ENCODE measurements around the gene TUBGCP6. TPM values are rescaled to one million over a fixed set of nuclear protein-coding genes. Genes with fewer than 3 reads are reported as not detected.

The TUBGCP6 gene
- total and polyA plus RNA-seq, 2 experiments from 2014 or later: 18.6 to 47.1 TPM

- TF ChIP-seq ZNF462 (CRISPR knock-in tag; IDR thresholded peaks at IDR 0.05): no peak
- TF ChIP-seq NANOG (IDR thresholded peaks at IDR 0.05; ENCODE audit: borderline replicate concordance): no peak
- TF ChIP-seq ZNF114 (CRISPR knock-in tag; IDR thresholded peaks at IDR 0.05): no peak
- TF ChIP-seq ETS1 (IDR thresholded peaks at IDR 0.05): no peak
Observed at GRCh38 chr22:50225200-50225969, 19.4 kb downstream of the TUBGCP6 start (continued).

- no peak overlapping the region for H3K27ac Mint-ChIP-seq
- Histone ChIP-seq H3K4me2 (no peak overlapping the region), H3K27ac (ENCODE audit: low read depth) (no peak overlapping the region), H3F3A (replicated peaks; ENCODE audit: low read depth) (no peaks in the 10 kb centered on the region), H4K20me1 (replicated peaks; ENCODE audit: insufficient read depth) (peaks cover 5% of the 10 kb centered on the region; the same call in 1 of the 2 replicates), H3K4me3 (no peak overlapping the region), H3K79me2 (replicated peaks; ENCODE audit: insufficient read depth) (no peaks in the 10 kb centered on the region), H3K9me2 (ENCODE audit: insufficient read depth) (no peaks in the 10 kb centered on the region), H2AFZ (no peak overlapping the region), H3K27me3 (ENCODE audit: insufficient read depth) (no peaks in the 10 kb centered on the region), H3K4me1 (ENCODE audit: insufficient read depth) (no peaks in the 10 kb centered on the region), H3K36me3 (ENCODE audit: insufficient read depth) (no peaks in the 10 kb centered on the region)
- no peak overlapping the region for H3K4me3 Mint-ChIP-seq
- H3K9me3 Mint-ChIP-seq: no peaks in the 10 kb centered on the region
- H3K27me3 Mint-ChIP-seq (ENCODE audit: insufficient read depth, low read depth, poor library complexity): peaks cover 7% of the 10 kb centered on the region
- DNase-seq (ENCODE audit: low spot score) (no peak), ATAC-seq (no peak)
- H3K36me3 Mint-ChIP-seq (ENCODE audit: low read depth): peaks cover 36% of the 10 kb centered on the region
- peaks cover 2% of the 10 kb centered on the region; the same call in 1 of the 3 replicates for H3K4me1 Mint-ChIP-seq
- TF ChIP-seq STAT1 (IDR thresholded peaks at IDR 0.05; ENCODE audit: unreplicated experiment): no peak
- TF ChIP-seq NANOG (IDR thresholded peaks at IDR 0.05; ENCODE audit: borderline replicate concordance): no peak
- TF ChIP-seq EZH2phosphoT487 (IDR thresholded peaks at IDR 0.05; ENCODE audit: unreplicated experiment): no peak
- no peak for TF ChIP-seq EZH2 (IDR thresholded peaks at IDR 0.05; ENCODE audit: low read depth, unreplicated experiment)
- no peak for TF ChIP-seq ZNF331 (CRISPR knock-in tag; IDR thresholded peaks at IDR 0.05; ENCODE audit: low read depth)
- no peak; a peak in 1 of 4 replicates for TF ChIP-seq CTCF (conservative IDR thresholded peaks at IDR 0.05; ENCODE audit: low read depth in 2 of 2)
Observed at GRCh38 chr22:50224071-50224470, 20.8 kb downstream of the TUBGCP6 start.
